GM18868 (cell line): Measurements from ENCODE around the gene SENP7.
"Not testable (repeated sequence)": the region's sequence is repeated elsewhere in the genome, so short reads cannot be mapped to it uniquely, and the experiment has no call there.

Experiments used
- ATAC-seq: cut with Tn5 transposase; IDR thresholded peaks from one replicate; pipeline ENCODE4 v1.9.1; 2021; ENCODE audit warnings: mild to moderate bottlenecking, moderate library complexity; ENCODE audit not compliant: unreplicated experiment

Gene SENP7

DNA sequence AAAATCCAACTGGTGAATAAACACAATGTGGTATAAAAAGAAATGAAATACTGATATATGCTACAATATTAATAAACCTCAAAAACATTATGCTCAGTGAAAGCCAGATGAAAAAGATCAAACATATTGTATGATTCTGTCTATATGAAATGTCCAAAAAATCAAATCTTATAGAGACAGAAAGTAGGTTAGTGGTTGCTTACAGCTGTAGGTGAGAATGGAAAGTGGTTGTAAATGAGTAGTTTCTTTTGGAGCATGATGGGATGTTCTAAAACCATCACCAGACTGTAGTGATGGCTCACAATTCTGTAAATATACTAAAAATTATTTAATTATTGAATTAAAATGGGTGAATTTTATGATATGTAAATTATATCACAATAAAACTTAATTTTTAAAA lies 58.4 kb downstream of the SENP7 start:
- no peak for ATAC-seq

- ATAC-seq = no peak
Measured at GRCh38 chr3:101453961-101454360, 59.1 kb downstream of the SENP7 start.

DNA sequence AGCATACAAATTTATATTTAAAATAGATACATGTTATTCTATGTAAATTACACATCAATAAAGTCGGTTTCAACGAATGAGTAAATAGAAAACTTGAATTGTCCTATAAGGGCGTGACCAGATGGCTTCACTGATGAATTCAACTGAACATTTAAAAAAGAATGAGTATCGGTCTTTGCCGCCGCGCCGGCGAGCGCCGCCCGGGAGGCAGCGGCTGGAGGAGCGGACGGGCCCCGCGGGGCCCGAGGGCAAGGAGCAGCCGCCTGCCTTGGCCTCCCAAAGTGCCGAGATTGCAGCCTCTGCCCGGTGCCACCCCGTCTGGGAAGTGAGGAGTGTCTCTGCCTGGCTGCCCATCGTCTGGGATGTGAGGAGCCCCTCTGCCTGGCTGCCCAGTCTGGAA lies 74.4 kb downstream of the SENP7 start:
- ATAC-seq = not testable (repeated sequence)

- no peak for ATAC-seq
Measured at GRCh38 chr3:101433652-101434051, 79.4 kb downstream of the SENP7 start.

DNA sequence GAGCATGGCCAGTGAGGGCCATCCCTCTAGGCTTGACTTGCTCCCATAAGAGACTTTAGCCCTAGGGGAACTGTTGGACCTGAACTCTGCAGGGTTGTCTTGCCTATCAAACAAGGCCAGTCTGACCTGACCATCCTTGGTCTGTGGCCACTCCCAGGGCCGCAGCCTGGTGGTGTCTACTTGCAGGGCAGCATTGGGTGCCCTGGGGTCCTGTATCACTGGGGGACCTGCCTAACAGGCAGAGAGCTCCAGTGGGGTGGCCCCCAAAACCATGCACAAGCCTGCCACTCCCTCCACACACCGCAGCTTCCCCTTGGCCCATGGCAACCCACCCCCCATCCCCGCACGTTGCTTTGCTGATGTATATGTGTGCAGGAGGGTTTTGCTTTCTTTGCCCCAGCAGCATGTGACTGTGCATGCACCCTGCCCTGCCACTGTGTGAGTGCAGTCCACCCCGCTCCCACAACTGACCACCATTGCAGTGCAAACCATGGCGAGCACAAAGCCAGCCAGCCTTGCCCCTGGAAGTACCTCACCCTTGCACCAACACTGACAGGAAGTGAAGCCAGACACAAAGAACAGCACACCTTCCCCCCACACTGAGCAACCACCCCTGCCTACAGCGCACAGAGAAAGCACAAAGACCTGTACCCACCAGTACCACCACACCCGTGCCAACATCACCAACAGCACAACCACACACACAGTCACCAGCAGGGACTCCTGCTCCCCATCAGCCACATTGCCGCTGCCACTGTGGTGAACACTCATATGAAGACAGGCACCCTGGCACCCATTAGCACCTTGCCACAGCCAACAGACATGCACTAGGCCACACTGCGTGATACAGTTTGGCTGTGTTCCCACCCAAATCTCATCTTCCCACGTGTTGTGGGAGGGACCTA lies 88.8 kb downstream of the SENP7 start:
- ATAC-seq = no peak

DNA sequence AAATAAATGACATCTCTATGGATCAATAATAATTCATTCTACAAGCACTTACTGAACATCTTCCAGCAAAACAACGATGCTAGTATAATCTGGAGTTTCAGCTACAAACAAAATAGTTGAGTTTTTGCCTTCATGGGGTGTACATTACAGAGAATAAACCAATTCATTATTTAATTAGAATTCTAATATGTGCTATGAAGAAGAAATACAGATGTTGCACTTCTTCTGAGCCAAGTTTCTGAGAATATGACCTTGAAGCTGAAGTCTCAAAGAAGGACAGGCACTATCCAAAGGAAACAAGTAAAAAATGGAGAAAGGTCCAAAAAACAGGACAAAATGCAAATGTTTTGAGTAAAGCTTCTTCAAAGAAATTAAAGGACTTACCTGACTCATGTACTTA lies 94.2 kb downstream of the SENP7 start:
- ATAC-seq = no peak

GRCh38 chr3:101414121-101414520 lies 98.9 kb downstream of the SENP7 start:
- ATAC-seq = no peak

DNA sequence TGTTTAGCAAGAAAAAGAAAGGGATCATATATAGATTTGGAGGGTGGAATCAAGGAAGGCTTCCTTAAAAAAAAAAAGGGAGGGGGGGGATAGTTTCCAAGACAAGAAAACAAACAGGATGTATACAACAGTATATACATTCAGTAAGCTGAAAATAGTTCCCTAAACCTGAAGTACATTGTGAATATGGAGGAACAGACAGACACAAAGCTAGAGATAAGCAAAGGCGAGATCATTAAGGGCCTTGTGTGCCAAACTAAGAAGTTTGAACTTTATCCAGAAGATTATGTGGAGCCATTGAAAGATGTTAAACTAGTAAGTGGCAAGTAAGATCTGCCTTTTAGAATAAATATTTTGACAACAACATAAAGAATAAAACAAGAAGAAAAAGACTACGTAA lies 99.4 kb downstream of the SENP7 start:
- ATAC-seq = no peak

- ATAC-seq = no peak
Measured at GRCh38 chr3:101391413-101391950, 121.5 kb downstream of the SENP7 start.

DNA sequence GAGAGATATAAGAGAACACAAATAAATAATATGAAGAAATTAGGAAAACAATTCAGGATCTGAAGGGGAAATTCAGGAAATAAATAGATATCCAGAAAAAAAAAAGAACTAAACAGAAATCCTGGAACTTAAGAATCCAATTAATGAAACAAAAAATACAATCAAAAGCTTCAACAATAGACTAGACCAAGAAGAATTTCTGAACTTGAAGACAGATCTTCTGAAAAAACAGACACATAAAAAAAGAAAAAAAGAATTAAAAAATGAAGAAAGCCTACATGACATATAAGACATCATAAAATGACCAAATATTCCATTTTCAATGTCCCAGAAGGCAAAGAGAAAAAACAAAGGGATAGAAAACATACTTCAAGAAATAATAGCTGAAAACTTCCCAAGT lies 124.3 kb downstream of the SENP7 start:
- no peak for ATAC-seq

- no peak for ATAC-seq
Measured at GRCh38 chr3:101387351-101387750, 125.7 kb downstream of the SENP7 start.

- ATAC-seq = no peak
Measured at GRCh38 chr3:101384426-101384825, 128.6 kb downstream of the SENP7 start.

DNA sequence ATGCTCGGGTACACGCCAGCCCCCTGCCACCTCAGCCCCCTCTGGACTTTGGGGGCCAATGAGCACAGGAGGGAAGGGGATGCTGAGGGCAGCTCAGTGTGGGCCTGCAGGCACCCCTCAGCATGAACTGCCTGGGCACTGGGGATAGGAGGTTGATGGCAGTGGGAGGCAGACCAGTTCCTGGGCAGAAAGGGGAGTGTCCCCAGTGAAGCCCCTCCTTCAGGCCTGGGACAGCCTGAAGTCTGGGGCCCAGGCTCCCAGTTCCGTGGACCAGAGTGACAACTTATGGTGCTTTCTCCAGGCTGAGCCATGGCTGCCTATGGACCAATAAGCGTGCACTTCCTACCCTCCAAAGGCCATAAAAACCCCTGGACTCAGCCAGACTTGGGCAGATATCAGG lies 129.4 kb downstream of the SENP7 start:
- no peak for ATAC-seq

- ATAC-seq = no peak
Measured at GRCh38 chr3:101383156-101383575, 129.8 kb downstream of the SENP7 start.

DNA sequence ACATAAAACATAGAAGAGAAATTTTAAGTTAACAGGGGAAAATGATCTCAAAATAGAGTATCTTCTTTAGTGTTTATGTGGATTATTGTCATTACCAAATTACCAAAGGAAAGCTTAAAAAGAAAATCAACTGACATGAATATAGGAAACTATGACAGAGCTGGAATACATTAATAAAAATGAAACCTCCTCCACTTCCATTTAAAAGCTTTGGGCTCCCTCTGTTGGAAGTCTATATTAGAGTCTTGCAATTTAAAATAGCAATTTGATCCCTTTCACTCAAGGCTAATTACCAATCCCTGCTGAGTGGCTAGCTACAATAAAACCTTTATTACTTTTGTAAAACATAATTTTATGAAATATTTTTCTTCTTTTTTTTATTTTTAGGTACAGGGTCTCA lies 131.2 kb downstream of the SENP7 start:
- no peak for ATAC-seq

DNA sequence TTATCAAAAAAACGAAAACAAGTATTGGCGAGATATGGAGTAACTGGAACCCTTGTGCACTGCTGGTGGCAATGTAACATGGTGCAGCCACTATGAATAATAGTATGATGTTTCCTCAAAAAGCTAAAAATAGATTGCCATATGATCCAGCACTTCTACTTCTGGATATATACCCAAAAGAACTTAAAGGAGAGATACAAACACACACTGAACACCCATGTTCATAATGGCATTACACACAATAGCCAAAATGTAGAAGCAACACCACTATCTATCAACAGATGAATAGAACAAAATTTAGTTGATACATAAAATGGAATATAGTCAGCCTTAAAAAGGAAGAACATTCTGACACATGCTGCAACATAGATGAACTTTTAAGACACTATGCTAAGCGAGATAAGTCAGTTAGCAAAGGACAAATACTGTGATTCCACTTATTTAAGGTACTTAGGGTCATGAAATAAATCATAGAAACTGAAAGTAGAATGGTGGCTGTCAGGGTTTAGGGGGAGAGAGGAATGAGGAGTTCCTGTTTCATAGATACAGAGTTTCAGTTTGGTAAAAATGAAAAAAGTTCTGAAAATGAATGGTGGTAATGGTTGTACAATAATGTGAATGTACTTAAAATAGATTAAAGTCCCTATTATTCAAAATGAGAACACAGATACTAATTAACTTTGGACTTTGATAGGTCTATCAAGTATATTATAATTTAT lies 133.2 kb downstream of the SENP7 start:
- ATAC-seq = peak; percentile 87

DNA sequence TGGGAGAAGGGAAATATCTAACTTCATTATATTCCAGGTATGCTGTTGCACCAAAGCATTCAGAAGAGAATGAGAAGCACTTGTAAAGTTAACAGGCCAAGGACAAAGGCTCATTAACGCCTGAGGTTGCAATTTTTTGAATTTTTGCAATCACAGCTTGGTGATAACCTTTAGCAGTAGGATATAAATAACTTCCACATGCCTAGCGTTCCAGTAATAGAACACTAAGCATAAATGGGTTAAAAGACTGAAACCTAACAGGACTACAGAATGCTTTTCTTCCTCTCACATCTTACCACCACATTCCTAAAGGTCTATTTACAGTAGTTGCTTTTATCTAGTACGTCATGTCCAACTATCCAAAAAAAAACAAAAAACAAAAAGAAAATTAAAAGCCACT lies 135.2 kb downstream of the SENP7 start:
- no peak for ATAC-seq

GRCh38 chr3:101377209-101377608 lies 135.8 kb downstream of the SENP7 start:
- peak; percentile 52 for ATAC-seq

- no peak for ATAC-seq
Measured at GRCh38 chr3:101375586-101375985, 137.4 kb downstream of the SENP7 start.

DNA sequence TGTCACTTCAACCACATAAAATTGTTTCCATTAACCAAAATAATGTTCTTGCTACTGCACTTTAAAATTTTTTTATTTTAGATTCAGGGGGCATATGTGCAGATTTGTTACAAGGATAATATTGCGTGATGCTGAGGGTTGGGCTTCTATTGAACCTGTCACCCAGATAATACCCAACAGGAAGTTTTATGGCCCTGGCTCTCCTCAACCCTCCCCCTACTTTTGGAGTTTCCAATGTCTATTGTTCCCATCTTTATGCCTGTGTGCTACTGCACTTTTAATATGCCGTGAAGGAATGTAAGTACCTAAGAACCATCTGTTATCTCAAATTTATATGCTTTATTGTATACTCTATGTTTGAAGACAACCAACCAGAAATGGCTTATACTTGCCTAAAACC lies 150.6 kb downstream of the SENP7 start:
- no peak for ATAC-seq

- no peak for ATAC-seq
Measured at GRCh38 chr3:101351829-101352228, 161.2 kb downstream of the SENP7 start.

DNA sequence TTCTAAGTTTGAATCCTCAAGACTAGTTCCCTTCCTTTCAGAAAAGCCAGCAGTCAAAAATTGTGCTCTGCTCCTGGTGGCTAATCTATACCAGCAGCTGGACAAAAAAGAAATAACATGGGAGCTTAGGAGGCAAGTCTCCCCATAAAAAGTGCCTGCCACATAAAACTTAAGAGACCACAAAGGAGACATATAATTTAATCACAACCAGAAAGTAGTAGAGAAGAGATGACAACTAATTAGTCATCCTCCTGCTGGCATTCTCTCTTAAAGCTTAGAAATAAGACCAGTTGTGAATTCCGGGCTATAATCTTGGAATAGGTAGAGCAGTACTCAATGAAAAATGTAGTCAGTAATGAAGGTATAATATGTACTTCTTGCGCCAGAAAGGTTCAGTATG lies 172.4 kb downstream of the SENP7 start:
- ATAC-seq = no peak
